IPS-11a (cell line): Measurements from ENCODE around the gene PSAT1.
A peak's percentile ranks its signal among the peaks of the same experiment; 100 is the strongest.
"Not testable (repeated sequence)": the region's sequence is repeated elsewhere in the genome, so short reads cannot be mapped to it uniquely, and the experiment has no call there.

Source experiments
- H3K4me3 ChIP-seq: one replicate; pipeline ENCODE4 v1.5.1; 2013; ENCODE audit warnings: low read depth, low read length, control low read depth

Gene PSAT1

DNA sequence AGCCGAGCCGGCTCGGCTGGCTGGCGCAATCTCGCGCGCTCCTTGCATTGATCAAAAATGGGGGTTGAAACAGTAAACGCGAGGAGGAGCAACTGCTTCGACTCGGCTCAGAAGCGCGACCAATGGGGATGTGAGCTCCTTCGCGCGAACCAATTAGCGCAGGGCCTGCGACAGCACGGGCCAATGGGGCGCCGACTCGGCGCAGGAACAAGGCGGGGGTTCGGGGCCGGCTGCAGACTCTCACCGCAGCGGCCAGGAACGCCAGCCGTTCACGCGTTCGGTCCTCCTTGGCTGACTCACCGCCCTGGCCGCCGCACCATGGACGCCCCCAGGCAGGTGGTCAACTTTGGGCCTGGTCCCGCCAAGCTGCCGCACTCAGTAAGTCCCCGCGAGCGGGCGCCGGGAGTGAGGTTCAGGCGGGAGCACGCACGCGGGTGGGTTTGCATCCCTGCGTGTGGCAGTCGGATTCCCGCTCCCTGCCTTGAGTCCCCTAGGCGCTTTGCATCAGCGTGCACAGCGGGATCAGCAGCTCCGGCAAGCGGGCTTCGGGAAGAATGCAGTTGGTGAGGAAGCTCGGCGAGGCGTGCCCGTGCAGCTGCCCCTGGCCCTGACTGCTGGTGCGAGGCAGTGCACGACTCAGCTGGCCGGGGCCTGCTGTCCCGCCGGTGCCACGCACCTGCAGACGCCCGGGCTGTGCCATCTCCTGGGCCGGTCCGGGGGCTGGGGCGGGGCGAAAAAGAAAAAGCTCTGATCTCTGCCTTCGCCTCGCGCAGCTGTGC is at the start of gene PSAT1:
PSAT1 (plus strand) TSS at position 233 of the 779 bp plus-strand sequence; CDS start at position 319, 86 bp downstream.
- H3K4me3 ChIP-seq: peak within 1 kb of the TSS; percentile 100

DNA sequence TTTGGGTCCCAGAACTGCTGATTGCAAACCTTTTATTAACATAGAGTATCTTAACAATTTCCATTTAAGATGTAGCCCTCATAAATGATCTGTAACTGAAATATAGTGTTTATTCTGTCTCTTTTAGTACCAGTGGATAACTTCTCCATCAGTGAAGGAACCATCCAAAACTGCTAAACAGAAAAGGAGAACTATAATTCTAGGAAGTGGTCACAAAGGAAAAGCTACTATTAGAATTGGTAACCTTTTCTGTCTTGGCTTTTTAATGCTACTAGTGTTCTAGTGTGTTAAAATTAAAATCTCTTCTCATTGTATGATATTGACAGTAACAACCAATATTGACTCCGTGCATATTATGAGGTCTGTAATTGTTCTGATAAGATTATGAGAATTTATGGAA is 48.3 kb upstream of the PSAT1 start:
- no peak overlapping the region for H3K4me3 ChIP-seq

DNA sequence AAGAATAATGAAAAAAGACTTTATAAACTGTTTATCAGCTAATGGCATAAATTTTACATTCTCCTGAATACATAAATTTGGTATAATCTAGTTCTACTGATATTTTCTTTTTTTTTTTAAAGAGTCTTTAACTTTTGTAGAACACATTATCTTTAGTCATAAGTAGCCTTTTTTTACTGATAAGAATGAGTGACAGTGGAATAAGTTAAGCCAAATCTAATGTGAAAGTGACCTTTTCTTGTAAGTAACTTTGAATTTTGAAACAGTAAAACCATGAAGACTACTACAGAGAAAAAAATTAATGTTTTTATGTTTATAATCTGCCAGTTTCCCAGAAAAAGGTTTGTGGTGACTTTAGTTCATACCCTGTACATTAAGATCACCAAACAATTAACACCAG is 47.4 kb upstream of the PSAT1 start:
- no peak overlapping the region for H3K4me3 ChIP-seq

DNA sequence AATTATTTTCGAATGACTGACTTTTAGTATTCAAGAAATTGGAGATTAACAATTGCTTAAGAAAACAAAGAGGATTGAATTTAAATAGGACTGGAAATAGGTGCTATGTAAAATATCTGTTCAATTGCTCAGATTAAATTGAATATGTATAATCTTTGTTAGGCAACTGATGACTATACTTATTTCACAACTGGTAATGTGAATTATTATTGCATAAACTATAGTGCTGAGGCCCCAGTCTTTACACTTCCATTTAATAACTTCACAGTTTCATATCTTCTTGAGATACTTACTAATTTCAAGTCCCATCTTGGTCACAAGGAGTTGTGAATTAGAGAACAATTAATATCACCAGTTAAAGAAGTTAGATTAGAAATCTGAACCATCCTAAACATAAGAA is 44.3 kb upstream of the PSAT1 start:
- H3K4me3 ChIP-seq: no peak overlapping the region

DNA sequence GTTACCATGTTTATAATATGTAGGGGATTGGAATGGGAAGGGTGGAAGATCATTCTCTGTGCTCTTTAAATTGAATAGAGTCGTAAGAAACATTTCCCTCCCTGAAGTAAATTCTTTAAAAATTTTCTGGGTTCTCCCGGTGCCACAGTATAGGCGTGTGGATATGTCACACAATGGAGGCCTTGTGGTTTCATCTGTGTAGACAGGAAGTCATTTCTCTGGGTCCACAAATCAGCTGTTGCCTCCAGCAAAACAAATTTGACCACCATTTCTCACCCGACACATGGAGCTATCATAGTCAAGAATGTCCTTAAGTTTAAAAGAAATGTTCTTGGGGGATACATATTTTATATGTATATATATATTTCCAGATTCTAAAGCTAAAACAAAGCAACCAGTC is 43.6 kb upstream of the PSAT1 start:
- H3K4me3 ChIP-seq: no peak overlapping the region

DNA sequence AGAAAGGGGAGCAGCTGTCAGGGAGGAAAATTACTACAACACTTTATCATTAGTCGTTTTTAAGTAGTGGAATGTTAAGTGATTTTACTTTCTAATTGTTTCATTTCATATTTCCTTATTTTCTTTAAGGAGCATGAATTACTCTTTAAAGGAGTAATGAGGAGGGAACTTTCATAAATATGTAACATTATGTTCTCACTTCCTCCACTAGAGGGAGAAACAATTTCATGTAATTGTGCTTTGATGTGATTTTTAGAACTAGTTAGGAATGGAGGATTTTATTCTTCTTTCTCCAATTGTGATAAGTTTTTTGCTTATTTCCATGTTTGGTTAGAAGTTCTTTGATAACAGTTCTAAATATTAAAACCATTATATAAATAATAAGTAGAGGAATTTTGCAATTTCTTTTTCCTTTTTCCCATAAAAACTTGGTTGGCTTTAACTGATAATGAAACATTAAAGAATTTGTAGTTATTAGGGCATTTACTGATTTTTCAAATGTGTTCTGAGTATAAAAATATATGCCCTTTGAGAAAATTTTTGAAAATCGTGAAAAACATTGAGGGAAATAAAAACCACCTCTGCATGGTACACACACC is 35.4 kb upstream of the PSAT1 start:
- no peak overlapping the region for H3K4me3 ChIP-seq

DNA sequence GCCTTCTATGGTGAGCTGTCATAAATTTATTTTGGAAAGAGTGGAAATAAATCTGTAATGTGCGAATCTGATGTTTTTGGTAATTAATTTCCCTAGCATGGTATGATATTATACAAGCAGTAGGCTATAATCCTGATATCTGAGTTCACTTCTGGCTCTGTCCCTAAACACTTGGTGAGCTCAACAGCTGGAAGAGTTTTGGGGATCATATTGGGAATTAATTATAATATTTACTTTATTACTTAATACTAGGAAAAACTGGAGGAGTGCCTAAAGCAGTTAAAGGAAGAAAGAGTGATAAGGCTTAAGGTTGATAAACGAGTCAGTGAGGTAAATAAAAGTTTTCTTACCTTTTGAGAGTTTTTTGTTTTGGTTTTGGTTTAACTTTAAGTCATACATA is 34.3 kb upstream of the PSAT1 start:
- no peak overlapping the region for H3K4me3 ChIP-seq

DNA sequence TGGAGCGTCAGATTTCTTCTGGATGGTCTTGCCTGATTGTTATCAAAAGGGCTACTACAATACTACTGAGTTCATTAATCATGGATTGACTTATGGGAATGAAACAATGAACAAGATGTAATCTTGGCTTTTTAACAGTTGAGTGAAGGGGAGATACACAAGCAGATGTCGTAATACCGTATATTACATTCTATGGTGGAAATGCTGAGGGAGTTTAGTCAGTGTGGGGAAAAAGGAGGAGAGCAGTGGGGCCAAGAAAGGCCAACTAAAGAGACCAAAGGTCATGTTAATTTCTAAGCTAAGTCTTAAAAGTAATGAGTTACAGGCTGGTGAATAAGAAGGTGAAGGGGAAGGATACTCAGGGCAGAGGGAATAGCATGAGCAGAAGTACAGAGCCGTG is 29.0 kb upstream of the PSAT1 start:
- no peak overlapping the region for H3K4me3 ChIP-seq

DNA sequence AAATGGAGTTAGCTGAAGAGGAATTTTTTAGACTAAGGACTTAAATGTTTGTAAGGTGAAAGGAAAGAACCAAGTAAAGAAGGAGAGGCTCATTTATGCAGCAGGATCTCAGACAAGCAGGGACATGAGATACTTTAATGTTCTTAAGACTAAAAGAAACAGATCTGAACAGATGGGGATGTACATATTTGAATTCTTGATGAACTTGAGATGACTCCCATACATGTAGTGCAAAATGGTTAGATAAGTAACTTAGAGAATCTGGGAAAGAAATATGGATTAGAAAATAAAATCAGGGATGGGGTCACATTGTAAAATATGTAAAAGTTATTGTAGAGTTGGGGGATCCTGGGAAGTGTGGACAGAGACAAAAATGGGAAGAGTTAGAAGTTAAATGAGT is 27.1 kb upstream of the PSAT1 start:
- H3K4me3 ChIP-seq: no peak overlapping the region

DNA sequence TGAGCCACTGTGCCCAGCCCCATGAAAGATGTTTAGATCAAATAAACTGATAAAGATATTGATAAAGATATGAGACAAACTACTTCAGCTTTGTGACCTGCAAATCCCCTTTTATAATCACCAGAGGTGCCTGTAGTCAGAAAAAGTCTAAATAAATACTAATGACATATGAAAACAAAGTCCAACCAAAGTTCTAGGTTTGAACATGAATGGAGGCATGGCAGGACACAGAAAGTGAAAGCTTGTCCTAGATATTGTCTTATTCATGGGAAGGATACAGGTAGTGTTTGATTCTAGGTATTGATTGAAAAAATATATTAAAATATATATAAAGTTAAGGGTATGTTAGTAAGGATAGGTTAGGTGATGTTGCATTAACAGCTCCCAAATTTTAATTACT is 24.6 kb upstream of the PSAT1 start:
- no peak overlapping the region for H3K4me3 ChIP-seq

DNA sequence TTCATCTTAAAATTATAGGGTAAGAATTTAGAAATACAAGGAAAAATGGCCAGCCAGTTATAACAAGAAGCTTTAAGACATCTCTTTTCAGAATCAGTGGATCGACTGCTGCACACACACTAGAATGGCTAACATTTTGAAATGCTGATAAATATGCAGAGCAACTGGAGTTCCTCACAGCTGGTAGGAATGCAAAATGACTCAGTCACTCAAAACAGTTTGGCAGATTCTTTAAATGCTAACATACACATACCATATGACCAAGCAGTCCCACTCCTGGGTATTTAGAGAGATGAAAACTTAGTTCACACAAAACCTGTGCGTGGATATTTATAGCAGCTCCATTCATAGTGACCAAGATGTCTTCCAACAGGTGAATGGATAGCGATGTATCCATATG is 23.2 kb upstream of the PSAT1 start:
- H3K4me3 ChIP-seq: no peak overlapping the region

DNA sequence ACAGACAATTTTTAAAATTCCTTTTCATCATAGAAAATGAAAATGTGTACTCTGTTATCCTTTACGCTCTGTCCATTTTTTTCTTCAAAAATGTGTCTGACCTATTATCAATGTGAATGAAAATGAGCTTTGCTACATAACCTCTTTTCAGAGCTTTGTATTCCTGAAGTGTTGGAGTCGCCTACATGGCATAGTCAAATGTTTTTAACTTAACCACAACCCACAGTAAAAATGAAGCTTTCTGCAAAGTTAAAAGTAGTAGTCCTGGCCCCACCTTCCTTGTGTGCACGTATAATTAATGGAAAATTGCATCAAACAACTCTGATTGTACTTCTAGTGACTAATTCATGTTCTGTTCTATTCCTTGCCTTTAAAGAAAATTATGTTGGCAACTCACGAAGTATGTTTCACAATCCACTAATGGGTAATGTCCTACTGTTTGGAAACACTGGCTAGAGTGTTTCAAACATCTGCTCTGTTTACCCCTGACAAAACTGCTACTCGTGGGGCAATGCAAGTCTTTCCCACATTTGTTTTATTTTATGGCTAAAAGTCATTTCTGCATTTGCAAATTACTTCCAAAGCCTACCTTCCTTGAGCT is 18.6 kb upstream of the PSAT1 start:
- no peak overlapping the region for H3K4me3 ChIP-seq

DNA sequence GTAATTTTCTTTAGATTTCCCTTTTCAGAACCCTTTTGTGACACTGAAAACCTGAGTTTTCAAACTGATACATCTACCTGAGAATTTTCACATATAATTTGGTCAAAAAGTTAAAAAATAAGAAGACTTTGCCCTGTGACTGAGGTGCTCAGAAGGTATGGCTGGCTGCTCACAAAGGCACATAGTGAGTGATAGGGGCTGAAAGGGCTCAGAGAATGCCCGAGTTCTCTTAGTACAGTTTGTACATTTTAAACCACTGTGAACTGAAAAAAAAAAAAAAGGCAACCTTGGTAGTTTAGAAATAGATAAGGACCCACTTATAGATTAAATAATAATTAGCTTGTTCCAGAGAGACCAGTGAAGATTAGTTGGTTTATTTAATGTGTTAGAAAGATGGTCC is 18.1 kb upstream of the PSAT1 start:
- no peak overlapping the region for H3K4me3 ChIP-seq

DNA sequence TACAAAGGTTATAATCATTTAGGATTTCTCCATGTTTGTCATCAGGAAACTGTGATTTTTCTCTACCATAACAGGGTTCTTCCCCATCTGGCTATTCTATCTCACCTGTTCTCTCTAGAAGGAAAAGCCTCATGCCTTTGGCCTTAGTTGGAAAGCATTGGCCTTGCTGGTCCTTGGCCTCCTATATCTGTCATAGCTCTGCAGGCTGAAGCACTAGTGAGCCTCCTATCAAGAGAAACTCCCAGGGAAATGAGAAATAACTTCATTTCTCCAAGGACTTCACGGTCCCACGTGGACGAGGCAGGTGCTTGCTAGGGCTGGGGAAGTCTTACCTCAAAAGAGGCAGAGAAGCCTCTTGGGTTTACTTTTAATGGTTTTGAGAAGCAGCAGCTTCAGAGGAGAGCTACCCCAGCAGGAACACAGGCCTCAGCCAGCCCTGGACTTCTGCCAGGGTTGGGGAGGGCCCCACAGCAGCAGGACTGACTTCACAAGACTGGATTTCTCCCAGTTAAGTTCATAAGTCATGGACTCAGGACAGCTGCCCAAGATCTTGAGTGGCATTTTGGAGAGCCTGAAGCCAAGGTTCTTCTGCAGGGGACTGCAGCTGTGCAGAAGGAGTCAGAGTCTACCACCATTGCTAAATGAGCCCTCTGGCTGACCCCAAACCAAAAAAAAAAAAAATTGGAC is 15.8 kb upstream of the PSAT1 start:
- H3K4me3 ChIP-seq: no peak overlapping the region

DNA sequence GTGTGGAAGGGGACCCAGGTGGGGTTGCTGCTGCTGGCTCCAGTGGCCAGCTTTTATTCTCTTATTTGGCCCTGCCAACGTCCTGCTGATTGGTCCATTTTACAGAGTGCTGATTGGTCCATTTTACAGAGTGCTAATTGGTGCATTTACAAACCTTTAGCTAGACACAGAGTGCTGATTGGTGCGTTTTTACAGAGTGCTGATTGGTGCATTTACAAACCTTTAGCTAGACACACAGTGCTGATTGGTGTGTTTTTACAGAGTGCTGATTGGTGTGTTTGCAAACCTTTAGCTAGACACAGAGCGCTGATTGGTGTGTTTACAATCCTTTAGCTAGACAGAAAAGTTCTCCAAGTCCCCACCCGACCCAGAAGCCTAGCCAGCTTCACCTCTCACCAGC is 12.7 kb upstream of the PSAT1 start:
- H3K4me3 ChIP-seq: not testable (repeated sequence)

DNA sequence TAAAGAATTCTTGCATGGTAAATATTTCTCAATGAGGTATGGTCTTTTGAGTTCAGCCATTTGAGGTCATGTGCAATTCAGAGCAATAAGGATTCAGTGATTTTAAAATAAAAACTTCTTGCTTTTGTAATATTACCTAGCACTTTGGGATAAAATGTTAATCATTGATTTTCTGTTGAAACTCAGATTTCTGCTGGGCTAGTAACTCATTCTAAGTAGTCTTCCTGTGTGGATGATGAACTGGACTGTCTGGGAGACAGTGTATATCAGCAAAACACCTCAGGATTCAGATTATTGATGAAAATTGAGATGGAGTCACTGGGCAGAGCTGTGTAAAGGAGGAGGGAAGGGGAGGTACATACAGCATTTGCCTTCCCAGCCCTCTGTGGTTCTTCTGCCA is 10.8 kb upstream of the PSAT1 start:
- no peak overlapping the region for H3K4me3 ChIP-seq

DNA sequence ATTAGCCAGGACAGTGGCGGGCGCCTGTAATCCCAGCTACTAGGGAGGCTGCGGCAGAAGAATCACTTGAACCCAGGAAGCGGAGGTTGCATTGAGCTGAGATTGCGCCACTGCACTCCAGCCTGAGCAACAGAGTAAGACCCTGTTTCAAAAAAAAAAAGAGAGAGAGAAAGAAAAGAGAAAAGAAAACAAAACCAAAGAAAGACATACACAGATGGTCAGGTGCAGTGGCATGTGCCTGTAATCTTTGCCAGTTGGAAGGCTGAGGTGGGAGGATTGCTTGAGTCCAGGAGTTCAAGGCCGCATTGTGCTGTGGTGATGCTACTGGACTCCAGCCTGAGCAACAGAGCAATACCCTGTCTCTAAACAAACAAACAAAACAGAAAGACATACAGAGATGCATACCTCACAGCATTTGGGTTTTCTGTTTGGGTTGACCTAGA is 10.0 kb upstream of the PSAT1 start:
- no peak overlapping the region for H3K4me3 ChIP-seq

DNA sequence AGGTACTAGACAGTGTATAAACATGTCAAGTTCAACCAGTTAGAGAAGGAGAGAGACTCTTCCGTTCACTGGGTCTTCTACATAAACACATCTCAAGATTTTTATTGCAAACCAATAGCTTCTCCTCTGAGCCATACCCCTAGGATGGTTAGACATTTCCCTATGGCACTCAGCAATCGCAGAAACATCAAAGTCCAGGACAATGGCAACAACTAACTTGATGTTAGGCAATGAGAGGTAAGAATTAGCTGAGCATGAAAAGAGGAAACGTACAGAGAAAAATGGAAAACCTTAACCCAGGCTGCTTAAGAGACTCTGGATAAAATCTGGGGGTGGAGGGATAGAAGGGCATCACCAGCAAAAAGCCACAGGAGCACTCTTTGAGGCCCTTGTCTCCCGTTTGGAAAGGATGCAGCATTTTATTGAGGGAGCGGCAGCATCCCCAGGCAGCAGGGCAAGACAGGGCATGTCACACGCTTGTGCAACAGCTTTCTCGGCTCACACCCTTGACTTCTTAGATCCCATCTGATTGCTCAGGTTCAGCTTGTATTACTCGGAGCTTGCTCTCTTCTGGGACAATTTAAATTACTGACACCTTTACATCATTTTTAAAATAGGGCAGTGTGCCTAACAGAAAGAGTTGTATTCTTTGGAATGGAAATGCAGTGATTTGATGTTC is 8.6 kb upstream of the PSAT1 start:
- H3K4me3 ChIP-seq: no peak overlapping the region

DNA sequence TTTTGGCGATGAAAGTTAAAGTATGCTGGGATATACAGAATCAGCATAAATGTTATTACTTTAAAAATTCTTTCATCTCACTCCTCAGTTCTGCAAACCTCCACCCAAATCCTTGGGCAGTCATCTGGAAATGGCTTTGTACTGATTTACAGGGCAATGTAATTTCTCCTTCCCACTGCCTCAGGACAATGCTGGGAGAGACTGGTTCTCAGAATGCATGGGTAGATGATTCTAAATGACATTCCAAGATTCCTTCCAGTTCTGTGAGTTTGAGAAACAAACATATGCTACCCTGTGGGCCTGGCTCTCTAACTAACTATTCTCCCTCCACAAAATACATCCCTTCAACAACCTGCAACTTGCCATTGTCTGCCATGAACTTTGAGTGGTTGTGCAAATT is 7.5 kb upstream of the PSAT1 start:
- H3K4me3 ChIP-seq: no peak overlapping the region

DNA sequence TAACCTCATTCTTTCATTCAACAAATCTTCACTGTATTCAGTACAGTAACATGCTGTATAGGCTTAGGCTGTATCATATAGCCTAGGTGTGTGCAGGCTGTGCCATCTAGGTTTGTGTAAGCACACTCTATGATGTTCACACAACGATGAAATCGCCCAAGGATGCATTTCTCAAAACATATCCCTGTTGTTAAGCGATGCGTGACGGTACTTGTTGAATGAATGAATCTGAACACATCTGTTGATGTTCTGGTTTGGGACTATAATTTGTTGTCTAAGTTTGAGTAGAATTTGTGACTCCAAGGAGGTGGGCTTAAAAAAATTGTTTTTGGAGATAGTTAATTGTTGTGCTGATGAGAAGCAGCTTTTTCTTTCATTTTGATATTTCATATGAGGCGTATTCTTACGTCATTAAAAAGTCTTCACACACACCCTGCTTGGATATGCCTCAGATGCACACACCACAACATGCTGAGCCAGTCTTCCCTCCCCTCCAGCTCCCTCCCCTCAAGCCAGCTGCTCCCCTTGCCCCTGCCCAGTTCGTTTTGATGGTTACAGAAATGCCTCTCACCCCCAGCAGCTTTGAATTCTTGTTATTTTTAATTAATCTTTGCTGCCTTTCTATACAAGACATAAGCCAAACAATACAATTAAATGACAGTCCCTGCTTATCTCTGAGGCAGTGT is 5.5 kb upstream of the PSAT1 start:
- H3K4me3 ChIP-seq: no peak overlapping the region

DNA sequence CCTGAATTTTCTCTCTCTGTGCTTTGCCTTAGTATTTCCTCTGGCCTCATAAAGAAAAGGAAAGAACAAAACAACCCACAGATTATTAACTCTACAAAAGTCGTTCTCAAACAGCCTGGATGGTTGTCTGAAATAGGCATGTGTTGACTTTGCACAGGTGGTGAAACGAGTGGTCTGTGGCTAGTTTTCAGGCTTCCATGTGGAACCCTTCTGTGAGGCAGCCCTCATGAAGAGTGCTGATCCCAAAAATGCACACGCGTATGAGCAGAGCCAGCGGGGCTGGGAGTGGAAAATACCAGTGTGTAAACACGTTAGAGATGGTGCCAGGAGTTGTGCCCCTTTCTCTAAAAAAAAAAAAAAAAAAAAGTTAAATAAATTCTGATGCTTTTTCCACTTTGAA is 4.9 kb upstream of the PSAT1 start:
- H3K4me3 ChIP-seq: no peak overlapping the region
